Esophagus squamous epithelium (tissue), 4 donors: ENCODE results near the gene LRRC3C.

Experiments used
- POLR2A ChIP-seq, 4 donors: fragments of 450-650 bp; IDR thresholded peaks; one replicate each; pipeline ENCODE4 v1.6.1; 2017; ENCODE audit warnings: antibody characterized with exemption in 4 of 4, mild to moderate bottlenecking in 4 of 4, moderate library complexity in 3 of 4
- TF ChIP-seq, protein P1 (sequence below), 6 experiments: fragments of 450-650 bp in 4 of 6; fragments of 200-600 bp in 2 of 6; sonication (generic) in 2 of 6; IDR thresholded peaks; one replicate each; pipeline ENCODE4 v1.5.1; 2016 to 2019; ENCODE audit warnings: antibody characterized with exemption in 6 of 6, mild to moderate bottlenecking in 4 of 6, moderate library complexity in 4 of 6

DNA sequence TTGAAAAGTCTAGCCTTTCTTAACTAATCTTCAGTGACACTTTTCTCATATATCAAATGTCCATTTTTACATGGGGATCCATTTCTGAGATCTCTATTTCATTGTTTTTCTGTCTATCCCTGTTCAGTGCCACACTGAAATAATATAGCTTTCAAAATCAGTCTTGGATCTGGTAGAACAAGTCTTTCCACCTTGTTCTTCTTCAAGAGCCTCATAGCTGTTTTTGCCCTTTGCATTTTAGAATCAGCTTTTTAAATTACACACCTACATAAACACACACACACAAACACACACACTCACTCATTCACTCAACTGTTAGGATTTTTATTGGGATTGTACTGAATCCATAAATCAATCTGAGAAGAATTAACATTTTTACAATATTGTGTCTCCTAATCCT lies 28.3 kb upstream of the LRRC3C start:
- TF ChIP-seq, protein P1, sequence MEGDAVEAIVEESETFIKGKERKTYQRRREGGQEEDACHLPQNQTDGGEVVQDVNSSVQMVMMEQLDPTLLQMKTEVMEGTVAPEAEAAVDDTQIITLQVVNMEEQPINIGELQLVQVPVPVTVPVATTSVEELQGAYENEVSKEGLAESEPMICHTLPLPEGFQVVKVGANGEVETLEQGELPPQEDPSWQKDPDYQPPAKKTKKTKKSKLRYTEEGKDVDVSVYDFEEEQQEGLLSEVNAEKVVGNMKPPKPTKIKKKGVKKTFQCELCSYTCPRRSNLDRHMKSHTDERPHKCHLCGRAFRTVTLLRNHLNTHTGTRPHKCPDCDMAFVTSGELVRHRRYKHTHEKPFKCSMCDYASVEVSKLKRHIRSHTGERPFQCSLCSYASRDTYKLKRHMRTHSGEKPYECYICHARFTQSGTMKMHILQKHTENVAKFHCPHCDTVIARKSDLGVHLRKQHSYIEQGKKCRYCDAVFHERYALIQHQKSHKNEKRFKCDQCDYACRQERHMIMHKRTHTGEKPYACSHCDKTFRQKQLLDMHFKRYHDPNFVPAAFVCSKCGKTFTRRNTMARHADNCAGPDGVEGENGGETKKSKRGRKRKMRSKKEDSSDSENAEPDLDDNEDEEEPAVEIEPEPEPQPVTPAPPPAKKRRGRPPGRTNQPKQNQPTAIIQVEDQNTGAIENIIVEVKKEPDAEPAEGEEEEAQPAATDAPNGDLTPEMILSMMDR (IDR thresholded peaks at IDR 0.05) = no peak
- TF ChIP-seq POLR2A (IDR thresholded peaks at IDR 0.05) = no peak
